ENCODE data around the gene ZBTB37. TPM values are rescaled to one million over a fixed set of nuclear protein-coding genes. Genes with fewer than 3 reads are reported as not detected.

The ZBTB37 gene
- total RNA-seq, 1 donor from 2014 or later, result 7.7 TPM

GRCh38 chr1:173948594-173948993 is 80.4 kb downstream of the ZBTB37 start:
- DNase-seq (ENCODE audit: missing footprints), result no peak
- intact Hi-C loops (cut with DNase I), result no loop called here
- no peak for ATAC-seq

Other genes with a start within 250 kb of the ZBTB37 start
- gene TEX50, start 233.0 kb upstream of the ZBTB37 start, total RNA-seq, result not detected
- 0.16 TPM for gene ANKRD45, start 198.5 kb upstream of the ZBTB37 start, total RNA-seq
- gene KLHL20, start 153.4 kb upstream of the ZBTB37 start, total RNA-seq, result 16.5 TPM
- 13.5 TPM for gene DARS2, start 43.7 kb upstream of the ZBTB37 start, total RNA-seq
- 3.3 TPM for gene CENPL, start 43.5 kb upstream of the ZBTB37 start, total RNA-seq
- 46.4 TPM for gene GAS5, start 391 bp upstream of the ZBTB37 start, total RNA-seq
- 0.46 TPM for gene SERPINC1, start 48.9 kb downstream of the ZBTB37 start, total RNA-seq
- gene RC3H1, start 154.0 kb downstream of the ZBTB37 start, total RNA-seq, result 20.2 TPM

All from Right ventricle myocardium inferior (tissue), 1 donor.